Left ventricle myocardium superior (tissue), 1 donor: ENCODE measurements around the gene CCDC12. TPM values are rescaled to one million over a fixed set of nuclear protein-coding genes. Genes with fewer than 3 reads are reported as not detected.

Experiments
- ATAC-seq: fragments of 200-7000 bp; cut with Tn5 transposase; one replicate; pipeline ENCODE4 v1.9.1; 2020; ENCODE audit warnings: mild to moderate bottlenecking, moderate library complexity
- DNase-seq: peaks from one replicate; pipeline ENCODE4 v3.0.0-alpha.2; 2020
- intact Hi-C: fragments of 100-400 bp; cut with micrococcal nuclease; formaldehyde crosslinking; loops from one replicate; pipeline ENCODE4 v1.11.0; 2022
- total RNA-seq: library from RNA; stranded (reverse); fragmentation: NEBNext Ultra II Directional; extraction: Animal tissue kit (Norgen Biotek cat#: 25700); gene quantifications from one replicate; pipeline ENCODE4 v1.2.1, GENCODE V29; 2021
- donor health status: DM: no; HTN: yes; CAD: no; lungs with severe emphysema.

CCDC12 gene
- total RNA-seq, 1 donor from 2014 or later = 29.6 TPM

DNA sequence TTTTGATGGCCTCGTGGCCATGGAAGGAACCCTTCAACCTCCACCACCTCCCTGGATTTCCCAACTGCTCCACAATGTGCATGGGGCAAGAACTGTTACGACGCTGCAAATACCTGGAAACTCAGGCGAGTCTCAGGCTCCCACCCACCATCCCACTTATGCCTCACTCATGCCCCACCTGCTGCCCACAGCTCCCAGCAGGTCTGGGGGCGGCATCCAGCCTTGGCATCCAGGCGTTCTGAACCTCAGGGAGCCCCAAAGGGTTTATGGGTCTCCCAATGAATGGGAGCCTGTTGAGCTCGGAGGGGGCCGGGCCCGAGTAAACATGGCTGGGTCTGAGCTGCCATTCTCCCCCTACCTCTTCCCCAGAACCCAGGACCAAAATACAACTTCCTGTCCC, 101.0 kb downstream of the CCDC12 start:
- intact Hi-C loops = no loop called here
- no peak for DNase-seq
- ATAC-seq = no peak

DNA sequence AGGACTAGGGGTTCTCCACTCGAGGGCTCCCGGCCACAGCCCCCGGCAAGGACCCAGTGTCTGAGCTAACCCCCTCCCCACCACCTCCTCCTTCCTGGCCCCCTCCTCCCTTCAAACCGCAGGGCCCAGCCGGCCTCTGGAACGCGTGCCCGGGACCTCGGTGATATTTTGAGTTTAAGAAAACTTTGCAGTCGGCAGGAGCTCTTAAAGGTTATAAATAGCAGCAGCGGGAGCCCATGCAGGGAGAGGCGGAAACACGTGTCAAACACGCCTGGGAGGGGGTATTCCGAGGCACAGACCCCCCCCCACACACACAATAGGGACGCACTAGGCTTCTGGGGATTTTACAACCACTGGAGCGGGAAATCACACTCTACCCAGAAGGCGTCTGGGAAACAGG, 102.1 kb downstream of the CCDC12 start:
- intact Hi-C loops = no loop called here
- DNase-seq (peak; percentile 59), ATAC-seq (peak; percentile 49)

DNA sequence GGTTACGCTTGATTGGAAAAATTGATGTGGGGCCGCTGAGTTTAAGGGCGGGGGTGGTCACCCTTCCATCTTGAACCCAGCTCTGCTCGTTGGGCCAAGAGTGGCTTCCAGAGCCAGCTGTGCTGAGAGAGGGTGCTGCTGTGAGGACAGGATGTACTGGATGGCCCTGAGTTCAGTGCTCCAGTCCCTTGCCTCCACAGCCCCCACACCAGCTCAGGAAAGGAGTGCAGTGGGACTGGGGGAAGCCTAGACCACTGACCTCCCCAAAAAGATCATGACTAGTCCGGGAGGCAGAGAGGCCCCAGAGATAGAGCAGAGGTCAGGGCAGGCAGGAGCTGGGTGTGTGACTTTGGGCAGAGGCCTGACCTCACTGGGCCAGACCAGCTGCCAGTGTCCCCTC, 103.0 kb downstream of the CCDC12 start:
- intact Hi-C loops = no loop called here
- ATAC-seq = peak; percentile 5
- no peak for DNase-seq

Other genes with a start within 250 kb of the CCDC12 start
- 9,164 TPM for gene MYL3, start 113.3 kb downstream of the CCDC12 start, total RNA-seq
- 13.0 TPM for gene PTH1R, start 99.0 kb downstream of the CCDC12 start, total RNA-seq
- 11.4 TPM for gene NBEAL2, start 2.9 kb upstream of the CCDC12 start, total RNA-seq
- gene SETD2, start 187.4 kb upstream of the CCDC12 start, total RNA-seq = 28.7 TPM